Measurements from ENCODE around the gene ADGRB3. TPM values are rescaled to one million over a fixed set of nuclear protein-coding genes. Genes with fewer than 3 reads are reported as not detected.

Gene ADGRB3
- total RNA-seq, result under 1 TPM in 1 of 2 donors, not detected in 1; 0.05 TPM

GRCh38 chr6:68634726-68635411, at the start of gene ADGRB3:
TSS of gene ADGRB3 (plus strand) at chr6:68635282. CDS start at chr6:68638676, 3,394 bp downstream.
- ATAC-seq (replicated peaks), result peak; percentile 74
- H3K4me3 Mint-ChIP-seq, result peak within 1 kb of the TSS; percentile 91

GRCh38 chr6:68593558-68593957, 41.5 kb upstream of the ADGRB3 start:
- Mint-ChIP-seq H3K4me3 (no peak overlapping the region), H3K4me1 (no peaks in the 10 kb centered on the region), H3K27me3 (no peaks in the 10 kb centered on the region), H3K36me3 (ENCODE audit: low read depth) (no peaks in the 10 kb centered on the region), H3K27ac (no peak overlapping the region), H3K9me3 (peaks cover 18% of the 10 kb centered on the region)
- no peak for ATAC-seq (replicated peaks)

More at GRCh38 chr6:68634726-68635411, at the start of gene ADGRB3:
- Mint-ChIP-seq H3K36me3 (ENCODE audit: low read depth) (no peaks in the 10 kb centered on the region), H3K9me3 (no peaks in the 10 kb centered on the region), H3K4me1 (peaks cover 11% of the 10 kb centered on the region), H3K27ac (no peak within 1 kb of the TSS), H3K27me3 (peaks cover 40% of the 10 kb centered on the region)

GRCh38 chr6:68597642-68598041, 37.4 kb upstream of the ADGRB3 start:
- Mint-ChIP-seq H3K4me3 (no peak overlapping the region), H3K36me3 (ENCODE audit: low read depth) (no peaks in the 10 kb centered on the region), H3K9me3 (peaks cover 5% of the 10 kb centered on the region), H3K4me1 (no peaks in the 10 kb centered on the region), H3K27ac (no peak overlapping the region), H3K27me3 (no peaks in the 10 kb centered on the region)
- no peak for ATAC-seq (replicated peaks)

- Mint-ChIP-seq H3K9me3 (no peaks in the 10 kb centered on the region), H3K4me3 (no peak overlapping the region), H3K36me3 (ENCODE audit: low read depth) (no peaks in the 10 kb centered on the region), H3K4me1 (no peaks in the 10 kb centered on the region), H3K27ac (no peak overlapping the region), H3K27me3 (no peaks in the 10 kb centered on the region)
- ATAC-seq (replicated peaks), result no peak
Observed at GRCh38 chr6:68615938-68616337, 19.1 kb upstream of the ADGRB3 start.

- no peak for ATAC-seq (replicated peaks)
- Mint-ChIP-seq H3K9me3 (no peaks in the 10 kb centered on the region), H3K27me3 (no peaks in the 10 kb centered on the region), H3K4me3 (no peak overlapping the region), H3K4me1 (no peaks in the 10 kb centered on the region), H3K36me3 (ENCODE audit: low read depth) (no peaks in the 10 kb centered on the region), H3K27ac (no peak overlapping the region)
Observed at GRCh38 chr6:68625998-68626397, 9.1 kb upstream of the ADGRB3 start.

GRCh38 chr6:68628161-68628560, 6.9 kb upstream of the ADGRB3 start:
- peaks cover 5% of the 10 kb centered on the region for H3K27me3 Mint-ChIP-seq
- no peaks in the 10 kb centered on the region for H3K9me3 Mint-ChIP-seq
- H3K4me3 Mint-ChIP-seq, result no peak overlapping the region
- H3K27ac Mint-ChIP-seq, result no peak overlapping the region
- H3K36me3 Mint-ChIP-seq (ENCODE audit: low read depth), result no peaks in the 10 kb centered on the region
- no peaks in the 10 kb centered on the region for H3K4me1 Mint-ChIP-seq
- ATAC-seq (replicated peaks), result no peak

GRCh38 chr6:68632734-68633133, 2.3 kb upstream of the ADGRB3 start:
- H3K4me3 Mint-ChIP-seq, result no peak overlapping the region
- peaks cover 11% of the 10 kb centered on the region for H3K4me1 Mint-ChIP-seq
- no peaks in the 10 kb centered on the region for H3K36me3 Mint-ChIP-seq (ENCODE audit: low read depth)
- H3K27me3 Mint-ChIP-seq, result peaks cover 33% of the 10 kb centered on the region
- H3K9me3 Mint-ChIP-seq, result no peaks in the 10 kb centered on the region
- no peak for ATAC-seq (replicated peaks)
- H3K27ac Mint-ChIP-seq, result no peak overlapping the region

- H3K9me3 Mint-ChIP-seq, result no peaks in the 10 kb centered on the region
- peaks cover 33% of the 10 kb centered on the region for H3K27me3 Mint-ChIP-seq
- H3K4me3 Mint-ChIP-seq, result peak overlapping the region; percentile 91
- H3K36me3 Mint-ChIP-seq (ENCODE audit: low read depth), result no peaks in the 10 kb centered on the region
- H3K4me1 Mint-ChIP-seq, result peaks cover 11% of the 10 kb centered on the region
- no peak overlapping the region for H3K27ac Mint-ChIP-seq
- ATAC-seq (replicated peaks), result no peak
Observed at GRCh38 chr6:68633281-68633971, 1.7 kb upstream of the ADGRB3 start.

GRCh38 chr6:68633972-68634725, 933 bp upstream of the ADGRB3 start:
- ATAC-seq (replicated peaks), result no peak
- no peaks in the 10 kb centered on the region for H3K9me3 Mint-ChIP-seq
- peaks cover 11% of the 10 kb centered on the region for H3K4me1 Mint-ChIP-seq
- no peak overlapping the region for H3K27ac Mint-ChIP-seq
- H3K4me3 Mint-ChIP-seq, result peak overlapping the region; percentile 91
- H3K27me3 Mint-ChIP-seq, result peaks cover 33% of the 10 kb centered on the region
- no peaks in the 10 kb centered on the region for H3K36me3 Mint-ChIP-seq (ENCODE audit: low read depth)

- no peak overlapping the region for H3K27ac Mint-ChIP-seq
- H3K4me3 Mint-ChIP-seq, result peak overlapping the region; percentile 91
- ATAC-seq (replicated peaks), result no peak
- H3K36me3 Mint-ChIP-seq (ENCODE audit: low read depth), result no peaks in the 10 kb centered on the region
- H3K27me3 Mint-ChIP-seq, result peaks cover 45% of the 10 kb centered on the region
- H3K4me1 Mint-ChIP-seq, result peaks cover 11% of the 10 kb centered on the region
- no peaks in the 10 kb centered on the region for H3K9me3 Mint-ChIP-seq
Observed at GRCh38 chr6:68635412-68635705, 277 bp downstream of the ADGRB3 start.

GRCh38 chr6:68635706-68636513, 828 bp downstream of the ADGRB3 start:
- no peak overlapping the region for H3K27ac Mint-ChIP-seq
- peak overlapping the region; percentile 91 for H3K4me3 Mint-ChIP-seq
- peaks cover 11% of the 10 kb centered on the region for H3K4me1 Mint-ChIP-seq
- peak; percentile 24 for ATAC-seq (replicated peaks)
- H3K27me3 Mint-ChIP-seq, result peaks cover 49% of the 10 kb centered on the region
- no peaks in the 10 kb centered on the region for H3K9me3 Mint-ChIP-seq
- no peaks in the 10 kb centered on the region for H3K36me3 Mint-ChIP-seq (ENCODE audit: low read depth)

GRCh38 chr6:68636666-68637065, 1.6 kb downstream of the ADGRB3 start:
- Mint-ChIP-seq H3K9me3 (no peaks in the 10 kb centered on the region), H3K4me3 (peak overlapping the region; percentile 91), H3K4me1 (peaks cover 11% of the 10 kb centered on the region), H3K27ac (no peak overlapping the region), H3K36me3 (ENCODE audit: low read depth) (no peaks in the 10 kb centered on the region), H3K27me3 (peaks cover 49% of the 10 kb centered on the region)
- ATAC-seq (replicated peaks), result no peak

- no peak for ATAC-seq (replicated peaks)
- Mint-ChIP-seq H3K4me3 (peak overlapping the region; percentile 91), H3K4me1 (peaks cover 11% of the 10 kb centered on the region), H3K36me3 (ENCODE audit: low read depth) (no peaks in the 10 kb centered on the region), H3K27me3 (peaks cover 49% of the 10 kb centered on the region), H3K27ac (no peak overlapping the region), H3K9me3 (no peaks in the 10 kb centered on the region)
Observed at GRCh38 chr6:68637071-68637470, 2.0 kb downstream of the ADGRB3 start.

- no peaks in the 10 kb centered on the region for H3K9me3 Mint-ChIP-seq
- no peak for ATAC-seq (replicated peaks)
- no peaks in the 10 kb centered on the region for H3K36me3 Mint-ChIP-seq (ENCODE audit: low read depth)
- no peak overlapping the region for H3K4me3 Mint-ChIP-seq
- peaks cover 48% of the 10 kb centered on the region for H3K27me3 Mint-ChIP-seq
- H3K27ac Mint-ChIP-seq, result no peak overlapping the region
- H3K4me1 Mint-ChIP-seq, result peaks cover 11% of the 10 kb centered on the region
Observed at GRCh38 chr6:68637782-68638181, 2.7 kb downstream of the ADGRB3 start.
